GM12878 (cell line): ENCODE data around the gene WRAP73. TPM values are rescaled to one million over a fixed set of nuclear protein-coding genes. Genes with fewer than 3 reads are reported as not detected.

ENCODE experiments used
- BACH1 ChIP-seq: fragments of 450-650 bp; IDR thresholded peaks from 2 replicates; pipeline ENCODE4 v1.6.1; 2017; ENCODE audit warnings: mild to moderate bottlenecking, borderline replicate concordance
- CBX3 ChIP-seq: fragments of 200-600 bp; sonication (generic); IDR thresholded peaks from 2 replicates; pipeline ENCODE4 v1.6.1; 2016; ENCODE audit warnings: low read depth, borderline replicate concordance
- CBX5 ChIP-seq: sonication (generic); IDR thresholded peaks from 2 replicates; pipeline ENCODE4 v1.6.1; 2016; ENCODE audit warnings: low read depth, moderate library complexity, mild to moderate bottlenecking, inconsistent platforms
- HDGF ChIP-seq: fragments of 450-650 bp; IDR thresholded peaks from 2 replicates; pipeline ENCODE4 v1.6.1; 2016; ENCODE audit warnings: antibody characterized with exemption
- NFYB ChIP-seq: IDR thresholded peaks from 2 replicates; pipeline ENCODE4 v1.6.1; 2011; ENCODE audit warnings: low read depth, mild to moderate bottlenecking, low read length, improper control_type of control experiment, moderate library complexity; ENCODE audit not compliant: insufficient read depth
- NKRF ChIP-seq: fragments of 450-650 bp; conservative IDR thresholded peaks from 2 replicates; pipeline ENCODE4 v1.6.1; 2017; ENCODE audit warnings: mild to moderate bottlenecking, moderate library complexity
- NRF1 ChIP-seq: conservative IDR thresholded peaks from 2 replicates; pipeline ENCODE4 v1.6.1; 2011; ENCODE audit warnings: mild to moderate bottlenecking, low read depth, low read length, improper control_type of control experiment
- RAD51 ChIP-seq: fragments of 450-650 bp; IDR thresholded peaks from 2 replicates; pipeline ENCODE4 v1.6.1; 2016; ENCODE audit warnings: moderate library complexity, mild to moderate bottlenecking, inconsistent platforms
- SMC3 ChIP-seq: IDR thresholded peaks from 2 replicates; pipeline ENCODE4 v1.6.1; 2011; ENCODE audit warnings: low read length, improper control_type of control experiment, borderline replicate concordance
- SREBF1 ChIP-seq: IDR thresholded peaks from 2 replicates; pipeline ENCODE4 v1.6.1; 2012; ENCODE audit warnings: mild to moderate bottlenecking, low read length
- SUZ12 ChIP-seq: fragments of 200-600 bp; sonication (generic); IDR thresholded peaks from one replicate; pipeline ENCODE4 v1.6.1; 2018; ENCODE audit warnings: antibody characterized with exemption, mild to moderate bottlenecking; ENCODE audit not compliant: unreplicated experiment
- polyA plus RNA-seq, 11 experiments: library from polyadenylated mRNA; depleted of rRNA in 4 of 11; unstranded in 6 of 11; stranded (reverse) in 5 of 11; fragments of >200 nt; fragmentation: Nextera tagmentation in 4 of 11; fragmentation: Illumina TruSeq in 1 of 11; extraction: Ambion mirVana in 4 of 11; extraction: Trizol in 1 of 11; gene quantifications; 1 replicate in 1 of 11; 2 replicates in 10 of 11; pipeline versions ENCODE4 v1.2.1 to v1.2.3, GENCODE V29; 2011 to 2016; ENCODE audit warnings: inconsistent platforms in 2 of 11, missing spikeins in 2 of 11, low read depth in 1 of 11
- total RNA-seq, 4 experiments: library from RNA; depleted of rRNA in 3 of 4; stranded (reverse); fragments of >200 nt in 3 of 4; fragmentation: Illumina TruSeq in 1 of 4; extraction: Trizol in 1 of 4; gene quantifications; 2 replicates each; pipeline versions ENCODE4 v1.2.1 to v1.2.3, GENCODE V29; 2013 to 2021
- TF ChIP-seq, protein P1 (sequence below): fragments of 150-350 bp; IDR thresholded peaks from 2 replicates; pipeline ENCODE4 v1.6.1; 2014; ENCODE audit warnings: mild to moderate bottlenecking, low read depth, low read length

WRAP73 gene
- total and polyA plus RNA-seq, 10 of the 15 experiments (the other 5 are each of a cell fraction or from before 2014, with no cell fraction given), result 3.2 to 65.8 (median 48.0) TPM

GRCh38 chr1:3674100-3675094, 24.5 kb upstream of the WRAP73 start (continued):
- TF ChIP-seq SREBF1 (no peak), SUZ12 (no peak), RAD51 (no peak), NKRF (no peak), SMC3 (no peak), NFYB (no peak), HDGF (peak; percentile 38; the same call in 1 of the 2 replicates), BACH1 (no peak), NRF1 (no peak), CBX5 (no peak), CBX3 (no peak)
- TF ChIP-seq, protein P1, sequence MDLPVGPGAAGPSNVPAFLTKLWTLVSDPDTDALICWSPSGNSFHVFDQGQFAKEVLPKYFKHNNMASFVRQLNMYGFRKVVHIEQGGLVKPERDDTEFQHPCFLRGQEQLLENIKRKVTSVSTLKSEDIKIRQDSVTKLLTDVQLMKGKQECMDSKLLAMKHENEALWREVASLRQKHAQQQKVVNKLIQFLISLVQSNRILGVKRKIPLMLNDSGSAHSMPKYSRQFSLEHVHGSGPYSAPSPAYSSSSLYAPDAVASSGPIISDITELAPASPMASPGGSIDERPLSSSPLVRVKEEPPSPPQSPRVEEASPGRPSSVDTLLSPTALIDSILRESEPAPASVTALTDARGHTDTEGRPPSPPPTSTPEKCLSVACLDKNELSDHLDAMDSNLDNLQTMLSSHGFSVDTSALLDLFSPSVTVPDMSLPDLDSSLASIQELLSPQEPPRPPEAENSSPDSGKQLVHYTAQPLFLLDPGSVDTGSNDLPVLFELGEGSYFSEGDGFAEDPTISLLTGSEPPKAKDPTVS, result no peak
